Measurements from ENCODE around the gene BCL7C.
A peak's percentile ranks its signal among the peaks of the same experiment; 100 is the strongest.

BCL7C gene

DNA sequence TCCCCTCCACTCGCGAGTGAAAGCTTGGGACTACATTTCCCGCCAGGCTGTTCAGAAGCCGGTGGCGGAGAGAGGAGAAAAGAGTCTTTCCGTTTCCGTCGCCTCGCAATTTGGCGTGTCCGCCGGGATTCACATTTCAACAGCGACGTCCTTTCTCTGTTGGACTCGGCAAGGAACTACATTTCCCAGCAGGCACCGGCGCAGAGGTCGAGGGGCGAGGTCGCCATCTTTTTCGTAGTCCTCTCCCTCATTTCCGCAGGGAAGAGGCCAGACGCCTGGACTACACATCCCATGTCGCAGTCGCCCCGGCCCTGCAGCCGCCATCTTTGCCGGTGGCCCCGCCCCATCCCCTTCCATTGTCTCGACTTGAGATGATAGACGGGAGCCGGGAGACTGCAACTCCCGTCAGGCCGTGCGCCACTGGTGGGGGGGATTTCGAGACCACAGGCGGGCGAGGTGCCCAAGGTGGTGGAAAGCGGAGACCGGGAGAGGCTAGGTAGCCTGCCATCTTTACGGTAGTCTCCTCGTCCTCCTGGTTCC is 28.6 kb upstream of the BCL7C start:
- peak; percentile 95 for DNase-seq (ENCODE audit: low spot score)

DNA sequence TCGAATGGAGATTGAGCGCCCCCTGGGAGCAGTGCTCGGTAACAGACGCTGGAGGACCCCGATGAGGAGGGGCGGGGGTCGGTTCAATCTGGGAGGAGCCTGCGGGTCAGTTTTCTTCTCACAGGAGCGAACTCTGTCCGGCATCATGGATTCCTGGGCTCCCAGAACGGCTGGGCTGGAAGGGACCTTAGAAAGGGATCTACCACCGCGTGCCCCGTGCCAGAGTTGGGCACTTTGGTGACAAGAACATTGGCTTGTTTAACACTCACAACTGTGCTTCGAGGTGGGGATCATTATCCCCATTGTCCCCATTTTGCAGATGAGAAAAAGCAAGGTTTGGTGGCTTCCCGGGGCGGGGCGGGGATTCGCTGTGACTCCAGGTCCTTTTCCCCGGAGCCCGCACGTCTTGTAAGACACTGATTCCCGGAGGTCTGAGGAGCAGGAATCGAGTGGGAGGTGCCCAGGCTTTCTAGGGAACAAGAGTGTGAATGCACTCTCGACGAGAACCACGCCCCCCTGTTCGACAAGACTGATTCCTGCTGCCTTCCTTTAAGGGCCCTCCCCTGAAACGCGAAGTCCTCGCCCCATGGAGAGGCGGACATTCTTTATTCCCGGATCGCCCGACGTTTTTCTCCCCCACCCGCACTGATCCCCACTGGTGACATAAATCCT is 28.0 kb upstream of the BCL7C start:
- DNase-seq (ENCODE audit: low spot score): peak; percentile 85

DNA sequence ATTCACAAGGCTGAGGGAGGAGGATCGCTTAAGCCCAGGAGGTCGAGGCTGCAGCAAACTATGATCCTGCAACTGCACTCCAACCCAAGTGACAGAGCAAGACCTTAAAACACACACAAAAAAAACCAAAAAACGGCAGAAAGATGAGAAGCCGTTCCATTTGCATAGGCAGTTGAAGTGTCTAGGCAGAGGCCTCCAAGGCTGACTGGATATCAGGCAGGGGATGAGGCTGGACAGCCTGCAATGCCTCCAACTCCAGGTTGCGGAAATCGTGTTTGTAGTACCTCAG is 27.5 kb upstream of the BCL7C start:
- DNase-seq (ENCODE audit: low spot score): no peak

DNA sequence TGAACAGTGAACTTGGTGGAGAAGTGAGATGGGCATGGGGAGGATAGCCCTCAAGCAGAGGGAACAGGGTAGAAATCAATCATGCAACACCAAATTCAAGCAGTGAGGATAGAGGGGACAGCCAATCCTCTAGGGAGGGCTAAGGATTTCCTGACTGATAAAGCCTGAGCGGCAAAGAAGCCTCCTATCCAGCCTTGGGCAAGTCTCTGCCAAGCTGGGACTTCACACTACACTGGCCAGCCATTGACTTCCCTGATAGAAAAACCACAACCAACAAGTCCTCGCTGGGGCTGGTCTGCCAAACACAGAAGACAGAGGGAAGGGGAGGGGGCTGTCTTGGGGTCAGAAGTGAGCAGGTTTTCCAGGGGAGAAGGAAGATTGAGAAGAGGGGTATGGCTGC is 27.0 kb upstream of the BCL7C start:
- no peak for DNase-seq (ENCODE audit: low spot score)

DNA sequence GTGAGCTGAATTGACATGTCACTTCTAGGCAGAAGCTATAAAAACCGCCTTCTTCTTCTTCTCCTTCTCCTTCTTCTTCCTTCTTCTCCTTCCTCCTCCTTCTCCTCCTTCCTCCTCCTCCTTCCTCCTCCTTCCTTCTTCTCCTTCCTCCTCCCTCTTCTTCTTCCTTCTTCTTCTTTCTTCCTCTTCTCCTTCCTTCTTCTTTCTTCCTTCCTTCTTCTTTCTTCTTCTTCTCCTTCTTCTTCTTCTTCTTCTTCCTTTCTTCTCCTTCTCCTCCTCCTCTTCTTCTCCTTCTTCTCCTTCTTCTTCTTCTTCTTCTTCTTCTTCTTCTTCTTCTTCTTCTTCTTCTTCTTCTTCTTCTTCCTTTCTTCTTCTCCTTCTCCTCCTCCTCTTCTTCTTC is 24.7 kb upstream of the BCL7C start:
- DNase-seq (ENCODE audit: low spot score): no peak

DNA sequence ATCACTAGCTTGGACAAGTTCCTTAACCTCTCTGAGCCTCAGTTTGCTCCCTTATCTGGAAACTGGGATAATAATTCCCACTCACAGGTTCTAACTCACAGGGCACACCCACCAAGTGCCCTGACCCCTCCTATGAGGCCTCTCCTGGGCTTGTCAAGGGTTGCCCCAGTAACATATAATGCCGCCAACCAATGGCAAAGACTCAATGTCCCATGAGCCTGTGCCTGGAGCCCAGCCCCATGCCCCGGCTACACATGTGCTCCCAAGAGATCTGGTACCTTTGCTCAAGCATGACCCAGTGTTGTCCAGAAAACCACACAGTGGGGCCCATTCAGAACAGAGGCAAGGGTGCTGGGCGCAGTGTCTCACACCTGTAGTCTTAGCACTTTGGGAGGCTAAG is 21.0 kb upstream of the BCL7C start:
- DNase-seq (ENCODE audit: low spot score): no peak

DNA sequence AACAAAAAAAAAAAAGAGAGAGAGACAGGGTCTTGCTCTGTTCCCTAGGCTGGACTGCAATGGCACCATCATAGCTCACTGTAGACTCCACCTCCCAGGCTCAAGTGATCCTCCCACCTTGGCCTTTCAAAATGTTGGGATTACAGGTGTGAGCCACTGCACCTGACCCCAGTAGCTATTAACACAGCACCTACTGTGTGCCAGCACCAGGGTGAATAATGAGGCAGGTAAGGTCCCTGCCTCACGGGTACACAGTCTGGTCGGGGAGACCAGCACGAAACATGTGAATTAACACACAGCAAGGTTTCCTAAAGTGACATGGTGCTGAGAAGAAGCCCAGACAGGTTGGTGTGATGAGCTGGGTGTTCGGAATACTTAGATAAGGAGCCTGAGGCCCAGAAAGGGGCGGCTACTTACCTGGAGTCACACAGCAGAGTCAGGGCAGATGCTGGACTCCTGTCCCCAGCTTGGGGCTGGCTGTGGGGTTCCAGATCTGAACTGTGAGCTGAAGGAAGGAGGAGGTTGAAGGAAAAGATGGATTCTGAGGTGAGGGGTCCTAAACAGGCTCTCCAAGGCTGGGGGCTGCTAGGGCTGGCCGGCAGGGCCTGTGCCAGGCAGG is 19.0 kb upstream of the BCL7C start:
- DNase-seq (ENCODE audit: low spot score): no peak

DNA sequence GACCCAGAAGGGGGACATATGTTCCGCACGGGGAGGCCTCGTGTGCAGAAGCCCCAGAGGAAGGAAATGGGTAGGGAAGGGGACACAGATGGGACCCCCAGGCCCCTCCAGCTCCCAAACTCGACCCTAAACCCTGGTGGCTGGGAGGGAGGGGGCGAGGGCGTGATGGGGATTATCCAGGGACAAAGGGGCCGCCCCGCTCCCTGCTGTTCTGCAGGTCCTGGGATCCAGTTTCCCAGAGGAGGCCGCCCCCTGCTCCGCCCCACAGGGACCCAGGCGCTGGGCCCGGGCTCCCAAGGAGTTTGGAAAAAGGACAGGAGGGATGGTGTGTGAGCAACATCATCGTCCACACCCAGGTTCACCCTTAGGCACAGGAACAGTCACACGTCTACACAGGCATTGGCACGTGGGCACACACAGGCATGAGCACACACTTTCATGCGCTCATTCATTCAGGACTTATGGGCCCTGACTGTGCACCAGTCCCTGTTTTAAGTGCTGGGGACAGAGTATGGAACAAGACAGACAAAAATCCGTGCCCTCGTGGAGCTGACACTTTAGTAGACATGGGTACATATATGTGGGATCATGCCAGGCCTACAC is 16.7 kb upstream of the BCL7C start:
- no peak for DNase-seq (ENCODE audit: low spot score)

DNA sequence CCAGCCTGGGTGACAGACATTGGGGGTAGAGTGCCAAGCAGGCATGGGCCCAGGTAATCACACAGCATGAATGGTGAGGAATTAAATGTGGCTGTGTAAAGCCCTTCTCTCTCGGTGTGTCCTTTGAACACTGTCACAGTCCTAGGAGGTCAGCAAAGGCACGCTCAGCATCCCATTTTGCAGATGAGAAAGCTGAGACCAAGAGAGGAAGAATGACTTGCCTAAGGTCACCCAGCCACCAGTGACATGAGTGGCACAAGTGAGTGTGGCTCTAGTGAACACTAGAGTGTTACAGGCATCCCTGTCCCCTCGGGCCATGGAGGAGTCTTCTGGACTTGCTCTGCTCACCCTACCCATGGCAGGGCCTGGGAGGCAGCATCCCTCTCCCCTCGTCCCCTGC is 13.2 kb upstream of the BCL7C start:
- no peak for DNase-seq (ENCODE audit: low spot score)

DNA sequence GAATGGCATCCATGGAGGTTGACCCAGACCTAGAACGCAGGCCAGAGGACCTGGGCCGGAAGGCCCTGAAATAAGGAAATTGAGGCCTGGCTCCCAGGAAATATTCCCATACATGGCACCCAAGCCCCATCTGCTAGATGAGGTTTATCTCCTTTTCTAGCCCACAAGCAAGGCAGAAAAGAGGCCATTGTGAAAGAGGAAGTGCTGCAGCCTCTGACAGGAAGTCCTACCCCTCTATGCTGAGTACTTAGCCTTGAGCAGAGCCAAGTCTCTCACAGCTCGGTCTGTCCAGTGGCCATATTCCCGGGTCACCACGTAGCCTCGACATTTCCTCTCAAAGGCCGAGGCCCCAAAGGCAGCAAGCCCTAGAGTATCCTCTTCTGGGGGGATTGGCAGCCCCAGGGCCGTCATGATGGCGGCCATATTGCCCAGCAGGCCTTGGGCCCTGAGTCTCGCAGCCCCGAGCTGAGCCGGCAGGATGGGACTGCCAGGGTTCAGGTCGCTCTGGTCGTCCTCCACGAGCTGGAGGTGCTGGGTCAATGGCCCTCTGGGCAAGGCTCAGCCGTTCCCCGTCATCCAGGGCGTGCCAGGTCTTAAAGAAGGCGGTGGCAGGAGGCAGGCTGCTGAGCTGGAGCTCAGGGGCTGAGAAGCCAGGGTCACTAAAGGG is 10.4 kb upstream of the BCL7C start:
- DNase-seq (ENCODE audit: low spot score): no peak

DNA sequence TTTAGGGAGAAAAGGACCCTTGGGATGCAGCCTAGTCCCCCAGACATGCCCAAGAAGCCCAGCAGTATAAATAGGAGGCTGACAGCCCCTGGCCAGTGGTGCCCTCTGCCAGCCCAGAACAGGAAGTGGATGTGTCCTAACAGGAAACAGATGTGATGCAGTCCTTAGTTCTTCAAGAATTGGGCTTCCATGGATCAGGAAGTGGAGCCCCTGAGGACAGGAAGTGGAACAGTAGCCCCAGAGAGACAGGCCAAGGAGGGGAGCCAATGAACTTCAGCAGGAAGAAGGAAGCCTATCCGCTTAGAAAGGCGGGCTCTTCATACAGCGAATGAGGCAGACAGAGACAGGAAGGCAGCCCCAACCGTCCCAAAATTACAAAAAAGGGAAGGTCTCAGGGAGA is 9.7 kb upstream of the BCL7C start:
- DNase-seq (ENCODE audit: low spot score): peak; percentile 46

DNA sequence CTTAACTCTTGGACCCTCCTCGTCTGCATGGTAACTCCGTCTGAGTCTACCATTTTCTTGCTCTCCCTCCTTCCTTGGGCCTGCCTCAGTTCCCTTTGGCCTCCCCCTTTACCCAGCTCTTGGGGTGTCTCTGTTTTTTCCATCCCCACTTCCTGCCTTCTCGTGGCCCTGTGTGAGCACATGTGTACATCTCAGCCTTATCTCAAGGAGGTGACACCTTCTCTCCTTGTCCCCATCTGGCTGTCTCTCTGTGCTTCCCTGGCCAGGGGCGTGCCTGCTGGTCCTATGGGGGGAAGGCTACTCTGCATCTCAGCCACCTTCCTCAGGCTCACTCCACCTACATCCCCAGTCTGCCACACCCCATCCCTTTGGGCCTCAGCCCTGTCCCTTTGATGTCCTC is 9.1 kb upstream of the BCL7C start:
- DNase-seq (ENCODE audit: low spot score): no peak

DNA sequence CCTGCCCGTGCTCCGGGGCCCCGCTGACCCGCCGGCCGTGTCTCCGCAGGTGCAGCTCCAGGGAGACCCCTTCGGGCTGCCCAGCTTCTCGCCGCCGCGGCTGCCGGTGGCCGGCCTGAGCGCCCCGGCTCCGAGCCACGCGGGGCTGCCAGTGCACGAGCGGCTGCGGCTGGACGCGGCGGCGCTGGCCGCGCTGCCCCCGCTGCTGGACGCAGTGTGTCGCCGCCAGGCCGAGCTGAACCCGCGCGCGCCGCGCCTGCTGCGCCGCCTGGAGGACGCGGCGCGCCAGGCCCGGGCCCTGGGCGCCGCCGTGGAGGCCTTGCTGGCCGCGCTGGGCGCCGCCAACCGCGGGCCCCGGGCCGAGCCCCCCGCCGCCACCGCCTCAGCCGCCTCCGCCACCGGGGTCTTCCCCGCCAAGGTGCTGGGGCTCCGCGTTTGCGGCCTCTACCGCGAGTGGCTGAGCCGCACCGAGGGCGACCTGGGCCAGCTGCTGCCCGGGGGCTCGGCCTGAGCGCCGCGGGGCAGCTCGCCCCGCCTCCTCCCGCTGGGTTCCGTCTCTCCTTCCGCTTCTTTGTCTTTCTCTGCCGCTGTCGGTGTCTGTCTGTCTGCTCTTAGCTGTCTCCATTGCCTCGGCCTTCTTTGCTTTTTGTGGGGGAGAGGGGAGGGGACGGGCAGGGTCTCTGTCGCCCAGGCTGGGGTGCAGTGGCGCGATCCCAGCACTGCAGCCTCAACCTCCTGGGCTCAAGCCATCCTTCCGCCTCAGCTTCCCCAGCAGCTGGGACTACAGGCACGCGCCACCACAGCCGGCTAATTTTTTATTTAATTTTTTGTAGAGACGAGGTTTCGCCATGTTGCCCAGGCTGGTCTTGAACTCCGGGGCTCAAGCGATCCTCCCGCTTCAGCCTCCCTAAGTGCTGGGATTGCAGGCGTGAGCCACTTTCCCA is 8.4 kb upstream of the BCL7C start:
- DNase-seq (ENCODE audit: low spot score): peak; percentile 93

DNA sequence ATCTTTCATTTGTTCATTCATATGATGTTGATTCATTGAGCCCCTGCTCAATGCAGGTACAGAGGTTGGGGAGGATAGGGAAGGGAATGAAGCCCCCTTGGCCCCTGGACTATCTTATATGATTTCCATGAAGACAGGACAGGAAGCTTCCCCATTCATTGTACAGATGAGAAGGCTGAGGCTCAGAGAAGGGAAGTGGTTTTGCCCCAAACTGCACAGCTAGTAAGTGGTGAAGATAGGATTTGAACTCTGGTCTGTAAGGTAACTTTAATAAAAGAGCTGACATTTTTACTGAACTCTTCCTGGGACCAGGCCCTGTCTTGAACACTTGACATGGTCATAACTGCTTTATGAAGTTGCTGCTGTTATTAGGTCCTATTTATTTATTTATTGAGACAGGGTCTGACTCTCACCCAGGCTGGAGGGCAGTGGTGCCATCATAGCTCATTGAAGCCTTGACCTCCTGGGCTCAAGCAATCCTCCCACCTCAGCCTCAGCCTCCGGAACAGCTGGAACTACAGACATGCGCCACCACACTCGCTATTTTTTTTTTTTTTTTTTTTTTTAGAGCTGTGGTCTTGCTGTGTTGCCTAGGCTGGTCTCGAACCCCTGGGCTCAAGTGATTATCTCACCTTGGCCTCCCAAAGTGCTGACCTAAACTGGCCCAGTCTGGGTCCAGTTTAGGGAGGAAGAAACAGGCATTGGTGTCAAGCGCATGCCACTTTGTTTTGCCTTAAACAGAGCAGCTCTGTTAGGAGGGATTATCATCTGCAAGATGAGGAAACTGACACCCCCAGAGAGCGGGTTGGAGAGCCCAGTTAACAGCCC is 7.5 kb upstream of the BCL7C start:
- no peak for DNase-seq (ENCODE audit: low spot score)

DNA sequence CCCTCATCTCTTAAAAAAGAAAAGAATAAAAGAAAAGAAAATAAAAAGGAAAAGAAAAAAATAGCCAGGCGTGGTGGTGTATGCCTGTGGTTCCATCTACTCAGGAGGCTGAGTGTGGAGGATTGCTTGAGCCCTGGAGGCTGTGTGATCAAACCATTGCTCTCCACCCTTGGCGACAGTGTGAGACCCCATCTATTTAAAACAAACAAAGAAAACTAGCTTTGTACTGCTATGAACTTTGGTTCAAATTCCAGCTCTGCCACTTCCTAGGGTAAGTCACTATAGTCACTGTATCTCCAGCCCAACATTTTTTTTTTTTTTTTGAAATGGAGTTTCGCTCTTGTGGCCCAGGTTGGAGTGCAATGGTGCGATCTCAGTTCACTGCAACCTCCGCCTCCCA is 6.7 kb upstream of the BCL7C start:
- DNase-seq (ENCODE audit: low spot score): no peak

DNA sequence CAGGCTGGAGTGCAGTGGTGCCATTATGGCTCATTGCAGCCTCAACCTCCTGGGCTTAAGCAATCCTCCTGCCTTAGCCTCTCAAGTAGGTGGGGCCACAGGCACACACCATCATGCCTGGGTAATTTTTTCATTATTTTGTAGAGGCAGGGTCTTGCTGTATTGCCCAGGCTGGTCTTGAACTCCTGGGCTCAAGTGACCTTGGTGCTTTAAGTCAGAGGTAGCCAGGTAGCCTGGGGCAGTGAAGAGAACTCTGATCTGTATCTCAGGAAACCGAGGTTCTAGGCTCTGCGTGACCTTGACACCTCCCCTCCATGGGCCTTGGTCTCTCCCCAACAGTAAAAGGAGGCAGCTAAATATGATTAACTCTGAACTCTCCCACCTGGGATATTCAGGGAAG is 5.9 kb upstream of the BCL7C start:
- DNase-seq (ENCODE audit: low spot score): no peak

DNA sequence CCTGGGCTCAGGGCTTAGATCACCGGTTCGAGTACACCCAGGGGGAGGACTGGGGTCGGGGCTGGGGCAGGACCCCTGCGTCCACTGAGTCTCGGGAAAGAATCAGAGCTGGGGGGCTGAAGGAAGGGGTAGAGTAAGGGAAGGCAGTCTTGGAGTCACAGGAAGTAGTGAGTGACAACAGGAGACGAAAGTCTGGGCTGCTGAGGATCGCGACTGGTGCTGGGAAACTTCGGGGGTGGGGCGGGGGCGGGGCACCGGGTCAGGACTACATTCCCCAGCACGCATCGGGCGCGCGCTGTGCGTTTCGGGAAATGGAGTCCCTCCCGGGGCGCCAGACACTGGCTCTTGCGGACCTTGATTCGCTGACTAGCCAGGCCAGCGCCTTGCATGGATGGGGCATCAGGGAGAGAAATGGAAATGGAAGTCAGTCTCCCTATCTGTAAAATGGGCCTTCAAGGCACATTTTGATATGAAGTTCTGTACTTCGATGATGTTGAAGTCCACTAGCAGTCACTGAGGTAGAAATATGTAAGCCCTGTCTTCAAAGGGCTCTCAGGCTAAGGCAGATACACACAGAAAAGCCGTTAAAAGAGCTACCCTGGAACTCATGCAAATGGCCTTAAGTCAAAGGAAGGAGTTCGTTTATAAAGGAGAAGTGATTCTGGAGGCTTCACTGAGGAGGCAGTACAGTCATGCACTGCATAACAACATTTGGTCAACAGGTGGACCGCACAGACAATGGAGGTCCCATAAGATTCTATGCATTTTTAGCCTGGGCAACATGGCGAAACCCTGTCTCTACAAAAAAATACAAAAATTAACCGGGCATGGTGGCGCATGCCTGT is 3.2 kb upstream of the BCL7C start:
- peak; percentile 91 for DNase-seq (ENCODE audit: low spot score)

DNA sequence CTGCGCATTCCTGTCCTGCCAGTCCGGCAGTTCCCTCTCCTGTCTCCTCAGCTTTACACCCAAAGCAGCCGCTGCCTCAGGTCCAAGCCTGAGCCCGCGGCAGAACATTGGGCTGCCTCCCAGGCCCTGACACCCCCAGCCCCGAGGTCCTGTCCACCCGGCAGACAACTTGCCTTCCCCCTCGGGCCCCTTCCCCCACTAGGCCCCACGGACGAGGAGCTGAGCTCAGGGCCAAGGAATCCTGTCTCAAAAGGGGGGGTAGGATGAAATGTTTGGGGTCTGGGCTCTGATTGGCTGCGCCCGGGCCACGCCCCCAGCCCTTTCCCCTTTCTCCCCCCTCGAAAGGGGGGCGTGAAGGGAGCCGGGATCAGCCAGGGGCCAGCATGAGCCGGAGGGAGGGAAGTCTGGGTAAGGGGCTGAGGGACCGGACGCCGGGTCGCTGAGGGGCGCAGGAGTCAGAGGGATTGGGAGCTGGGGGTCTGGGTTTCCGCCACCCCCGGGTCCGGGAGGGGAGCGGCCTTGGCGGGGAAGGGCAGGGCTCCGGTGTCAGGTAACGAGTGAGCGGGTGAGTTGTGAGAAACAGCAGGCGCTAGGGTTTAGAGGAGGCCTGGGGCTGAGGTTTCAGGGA is 2.5 kb upstream of the BCL7C start, which contains the start of gene CTF1:
Gene CTF1 (plus strand): TSS at position 354 of the 628 bp plus-strand sequence. CDS start 30 bp downstream, at position 384.
- DNase-seq (ENCODE audit: low spot score): peak; percentile 92

DNA sequence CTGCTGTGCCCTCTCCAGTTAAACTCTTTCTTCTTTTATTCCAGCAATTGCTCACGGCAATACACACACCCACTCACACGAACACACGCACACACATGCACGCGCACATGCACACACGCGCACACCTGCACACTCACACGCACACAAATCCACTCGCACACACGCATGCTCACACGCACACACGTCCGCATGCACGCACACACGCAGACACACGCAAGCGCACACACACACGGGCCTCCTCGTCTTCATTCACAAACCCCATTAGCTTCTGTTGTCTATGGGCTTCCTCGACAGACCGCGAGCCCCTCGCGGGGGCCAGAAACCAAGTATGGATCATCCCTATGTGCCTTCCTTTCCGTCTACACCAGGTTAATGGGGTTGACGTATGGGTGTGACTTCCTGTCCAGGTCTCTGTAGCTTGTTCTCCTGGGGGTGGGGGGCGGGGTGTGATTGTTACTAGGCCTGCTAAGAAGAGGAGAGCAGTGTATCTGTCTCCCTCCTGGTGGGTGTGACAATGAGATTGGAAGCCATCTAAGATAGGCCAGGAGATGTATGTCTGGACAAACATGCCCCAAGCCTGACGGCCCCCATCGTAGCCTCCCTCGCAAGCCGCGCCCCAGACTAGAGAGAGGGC is 1.9 kb upstream of the BCL7C start:
- no peak for DNase-seq (ENCODE audit: low spot score)

Measured in AG08396 (cell line).